Measurements from ENCODE around the gene SH3BP5L. TPM values are rescaled to one million over a fixed set of nuclear protein-coding genes. Genes with fewer than 3 reads are reported as not detected.

Gene SH3BP5L
- total and polyA plus RNA-seq, 2 of the 8 experiments (the other 6 are each of a cell fraction or from before 2014, with no cell fraction given), result 20.2 to 28.4 TPM

DNA sequence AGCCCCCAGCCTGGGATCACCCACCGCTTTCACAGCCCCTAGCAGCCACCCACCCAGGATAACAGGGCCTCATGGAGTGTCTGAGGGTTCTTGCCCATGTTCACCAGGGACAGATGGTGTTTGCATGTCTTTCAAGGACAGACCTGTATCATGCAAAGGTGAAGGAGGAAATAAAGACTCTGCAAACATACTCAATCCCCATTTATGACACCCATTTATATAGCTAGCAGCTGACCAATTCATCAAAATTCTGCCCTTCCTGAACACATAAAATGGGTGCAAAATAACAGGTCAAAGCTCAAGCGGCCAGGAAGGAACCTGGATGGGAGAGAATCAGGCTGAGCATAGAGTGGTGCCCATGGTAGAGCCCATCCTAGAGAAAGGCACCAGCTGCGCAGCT is 37.4 kb downstream of the SH3BP5L start:
- Histone ChIP-seq H3K4me2 (ENCODE audit: insufficient read depth in 1 of 2, low read depth in 2 of 2, low read length in 2 of 2) (no peak overlapping the region), H3K56ac (replicated peaks; ENCODE audit: insufficient read length, low read depth, low read length) (no peak overlapping the region), H4K91ac (replicated peaks; ENCODE audit: insufficient read length, low read length) (no peak overlapping the region), H2BK5ac (ENCODE audit: low read depth, low read length) (no peak overlapping the region), H3K23me2 (ENCODE audit: low read depth, low read length) (no peaks in the 10 kb centered on the region), H4K8ac (ENCODE audit: extremely low read depth, insufficient read depth, low read length) (no peak overlapping the region), H3K79me1 (ENCODE audit: low read depth, low read length) (no peaks in the 10 kb centered on the region), H2BK20ac (ENCODE audit: low read length) (no peak overlapping the region), H3K79me2 (ENCODE audit: control insufficient read depth in 1 of 2, insufficient read depth in 2 of 2, low read length in 2 of 2) (no peaks in the 10 kb centered on the region), H2BK120ac (replicated peaks; ENCODE audit: low read depth, low read length) (no peak overlapping the region), H2BK12ac (ENCODE audit: low read depth, low read length) (no peak overlapping the region), H3K18ac (ENCODE audit: extremely low read depth, low read length) (no peak overlapping the region), H3K9me3 (ENCODE audit: insufficient read depth in 2 of 2, low read depth in 1 of 2, low read length in 1 of 2) (peaks cover 75 to 95% of the 10 kb centered on the region in 2 experiments), H2AK5ac (ENCODE audit: low read depth, low read length) (no peak overlapping the region), H4K5ac (ENCODE audit: insufficient read length, low read depth, low read length) (no peak overlapping the region), H3K4ac (replicated peaks; ENCODE audit: insufficient read length, low read depth, low read length) (no peak overlapping the region), H3K23ac (ENCODE audit: insufficient read length) (no peak overlapping the region), H4K20me1 (replicated peaks in 1 of 2; ENCODE audit: control insufficient read depth in 1 of 2, insufficient read depth in 2 of 2, low read length in 2 of 2) (no peaks in the 10 kb centered on the region), H2AFZ (ENCODE audit: low read length) (no peak overlapping the region), H3K27ac (ENCODE audit: low read depth, low read length) (no peak overlapping the region), H3K9ac (replicated peaks in 1 of 4; ENCODE audit: extremely low read depth in 1 of 4, low read depth in 3 of 4, low read length in 3 of 4) (no peak overlapping the region), H3K27me3 (replicated peaks in 1 of 4; ENCODE audit: control insufficient read depth in 3 of 4, extremely low read depth in 1 of 4, insufficient read depth in 3 of 4, low read length in 3 of 4) (no peaks in the 10 kb centered on the region), H3K4me1 (replicated peaks in 1 of 4; ENCODE audit: control insufficient read depth in 3 of 4, insufficient read depth in 4 of 4, low read length in 3 of 4) (no peaks in the 10 kb centered on the region), H3K14ac (ENCODE audit: insufficient read length) (no peak overlapping the region), H3K36me3 (ENCODE audit: control insufficient read depth in 2 of 4, insufficient read depth in 4 of 4, low read length in 3 of 4) (no peaks in the 10 kb centered on the region), H2BK15ac (ENCODE audit: low read length) (no peak overlapping the region), H3K4me3 (ENCODE audit: extremely low read depth in 1 of 4, insufficient read depth in 2 of 4, low read depth in 3 of 4, low read length in 4 of 4) (no peak overlapping the region)
- no peak for TF ChIP-seq FOSL1 (IDR thresholded peaks at IDR 0.05; ENCODE audit: insufficient read depth, low read depth, low read length)
- TF ChIP-seq RFX5 (IDR thresholded peaks at IDR 0.05; ENCODE audit: borderline replicate concordance, low read depth, low read length), result no peak
- TF ChIP-seq NANOG (IDR thresholded peaks at IDR 0.05; ENCODE audit: insufficient read depth, low read depth, low read length, poor library complexity, severe bottlenecking), result no peak
- no peak for TF ChIP-seq BACH1 (IDR thresholded peaks at IDR 0.05; ENCODE audit: low read length)
- no peak for TF ChIP-seq SIX5 (IDR thresholded peaks at IDR 0.05; ENCODE audit: low read depth, low read length)
- 51% methylated on average over 3 of the region's 3 CpGs; no CpG with 5 or more reads in 1 of the 2 experiments for WGBS, 2 experiments (ENCODE audit: extremely low coverage in 1 of 2, insufficient coverage in 1 of 2, insufficient read length in 1 of 2, insufficient replicate concordance in 2 of 2, low coverage in 1 of 2, low lambda C conversion rate in 2 of 2, missing lambda C conversion rate in 1 of 2)
- FAIRE-seq (no peak), DNase-seq (ENCODE audit: low read depth in 1 of 2, low spot score in 2 of 2) (no peak)
- ChIA-PET POLR2A (ENCODE audit: partially characterized antibody) (no interaction called here), CTCF (ENCODE audit: partially characterized antibody) (interaction anchor here (0.6 to 1.5 kb wide), 2 partner anchors 18 to 19 kb away, joined by 3 read pairs; no protein-coding TSS in a partner anchor)

All from H1 (cell line).